WTC11 (cell line): ENCODE results near the gene FANCI. TPM values are rescaled to one million over a fixed set of nuclear protein-coding genes. Genes with fewer than 3 reads are reported as not detected.

Source experiments
- ATAC-seq: fragments of 200-7000 bp; cut with Tn5 transposase; 2 replicates; pipeline ENCODE4 v1.10.0; 2021; ENCODE audit warnings: mild to moderate bottlenecking, moderate library complexity
- CTCF ChIA-PET: fragments of 300-600 bp; sonication (Branson Sonifier 250); formaldehyde crosslinking; loops from one replicate; lab custom pipeline; 2021; ENCODE audit warnings: antibody characterized with exemption; lab: Charles Lee
- POLR2A ChIA-PET: fragments of 350-600 bp; sonication (Branson Sonifier 250); formaldehyde crosslinking; loops from one replicate; lab custom pipeline; 2021; ENCODE audit warnings: antibody characterized with exemption; lab: Charles Lee
- DNase-seq: peaks from one replicate; pipeline ENCODE4 v3.0.0; 2021; ENCODE audit warnings: low spot score
- H3K27ac Mint-ChIP-seq: 2 replicates; pipeline ENCODE4 v1.8.0; 2021; ENCODE audit warnings: mixed read lengths
- H3K27me3 Mint-ChIP-seq: 2 replicates; pipeline ENCODE4 v1.8.0; 2021; ENCODE audit warnings: low read depth, mild to moderate bottlenecking, moderate library complexity, mixed read lengths
- H3K36me3 Mint-ChIP-seq: 2 replicates; pipeline ENCODE4 v1.8.0; 2021; ENCODE audit warnings: mixed read lengths
- H3K4me1 Mint-ChIP-seq: 2 replicates; pipeline ENCODE4 v1.8.0; 2022; ENCODE audit warnings: mixed read lengths
- H3K4me3 Mint-ChIP-seq: 2 replicates; pipeline ENCODE4 v1.8.0; 2021; ENCODE audit warnings: mild to moderate bottlenecking, moderate library complexity, mixed read lengths
- H3K9me3 Mint-ChIP-seq: 2 replicates; pipeline ENCODE4 v1.8.0; 2021; ENCODE audit warnings: mixed read lengths
- FOXJ3 ChIP-seq: sonication (generic); formaldehyde crosslinking; IDR thresholded peaks from 2 replicates; pipeline ENCODE4 v1.9.0; 2021; ENCODE audit warnings: missing genetic modification reagents, mild to moderate bottlenecking, borderline replicate concordance
- GTF2I ChIP-seq: fragments of 250-450 bp; sonication (Bioruptor Pico); conservative IDR thresholded peaks from 2 replicates; pipeline ENCODE4 v1.4.0; 2021; ENCODE audit warnings: mild to moderate bottlenecking
- JUN ChIP-seq: sonication (generic); formaldehyde crosslinking; IDR thresholded peaks from 2 replicates; pipeline ENCODE4 v1.8.0; 2023; ENCODE audit warnings: mild to moderate bottlenecking, missing genetic modification reagents
- NR2C2 ChIP-seq: sonication (generic); formaldehyde crosslinking; IDR thresholded peaks from 2 replicates; pipeline ENCODE4 v1.8.0; 2022; ENCODE audit warnings: mild to moderate bottlenecking, missing genetic modification reagents
- NR3C1 ChIP-seq: sonication (generic); formaldehyde crosslinking; conservative IDR thresholded peaks from 2 replicates; pipeline ENCODE4 v1.8.1; 2023; ENCODE audit warnings: low read depth, mild to moderate bottlenecking, missing genetic modification reagents
- PREB ChIP-seq: sonication (generic); formaldehyde crosslinking; IDR thresholded peaks from 2 replicates; pipeline ENCODE4 v1.8.1; 2022; ENCODE audit warnings: mild to moderate bottlenecking, missing genetic modification reagents, moderate library complexity, borderline replicate concordance
- RELA ChIP-seq: sonication (generic); formaldehyde crosslinking; IDR thresholded peaks from 2 replicates; pipeline ENCODE4 v1.8.1; 2022; ENCODE audit warnings: missing genetic modification reagents, mild to moderate bottlenecking, borderline replicate concordance
- RORB ChIP-seq: fragments of 250-450 bp; sonication (Bioruptor Pico); IDR thresholded peaks from 2 replicates; pipeline ENCODE4 v1.9.0; 2021; ENCODE audit warnings: mild to moderate bottlenecking
- TEAD1 ChIP-seq: sonication (generic); formaldehyde crosslinking; IDR thresholded peaks from 2 replicates; pipeline ENCODE4 v1.8.0; 2022; ENCODE audit warnings: mild to moderate bottlenecking, missing genetic modification reagents
- TP53 ChIP-seq: sonication (generic); formaldehyde crosslinking; IDR thresholded peaks from 2 replicates; pipeline ENCODE4 v1.8.1; 2023; ENCODE audit warnings: mild to moderate bottlenecking, missing genetic modification reagents
- ZNF219 ChIP-seq: sonication (generic); formaldehyde crosslinking; IDR thresholded peaks from 2 replicates; pipeline ENCODE4 v1.8.0; 2023; ENCODE audit warnings: missing genetic modification reagents, mild to moderate bottlenecking, borderline replicate concordance
- ZNF263 ChIP-seq: sonication (generic); formaldehyde crosslinking; IDR thresholded peaks from 2 replicates; pipeline ENCODE4 v1.8.1; 2022; ENCODE audit warnings: low read depth, mild to moderate bottlenecking, moderate library complexity, missing genetic modification reagents
- ZNF281 ChIP-seq: sonication (generic); formaldehyde crosslinking; IDR thresholded peaks from 2 replicates; pipeline ENCODE4 v1.8.0; 2023; ENCODE audit warnings: mild to moderate bottlenecking, missing genetic modification reagents
- ZNF423 ChIP-seq: fragments of 250-450 bp; sonication (Bioruptor Pico); IDR thresholded peaks from 2 replicates; pipeline ENCODE4 v2.1.2; 2022; ENCODE audit warnings: mild to moderate bottlenecking, moderate library complexity
- ZNF425 ChIP-seq: fragments of 250-450 bp; sonication (Bioruptor Pico); conservative IDR thresholded peaks from 2 replicates; pipeline ENCODE4 v1.9.0; 2021; ENCODE audit warnings: mild to moderate bottlenecking
- total RNA-seq: library from RNA; stranded (reverse); gene quantifications from 3 replicates; pipeline ENCODE4 v1.2.3, GENCODE V29; 2021
- TF ChIP-seq, protein P1 (sequence below): fragments of 250-450 bp; sonication (Bioruptor Pico); IDR thresholded peaks from 2 replicates; pipeline ENCODE4 v1.9.0; 2021; ENCODE audit warnings: moderate library complexity, mild to moderate bottlenecking, inconsistent platforms, borderline replicate concordance
- TF ChIP-seq, protein P2 (sequence below): sonication (generic); formaldehyde crosslinking; IDR thresholded peaks from 2 replicates; pipeline ENCODE4 v1.8.1; 2022; ENCODE audit warnings: mild to moderate bottlenecking, moderate library complexity, missing genetic modification reagents
- TF ChIP-seq, protein P3 (sequence below): fragments of 250-450 bp; sonication (Bioruptor Pico); IDR thresholded peaks from 2 replicates; pipeline ENCODE4 v1.9.0; 2021; ENCODE audit warnings: mild to moderate bottlenecking
- TF ChIP-seq, protein P4 (sequence below): fragments of 200-600 bp; IDR thresholded peaks from 2 replicates; pipeline ENCODE4 v1.8.0; 2022; ENCODE audit warnings: antibody characterized with exemption
- TF ChIP-seq, protein P5 (sequence below): sonication (generic); formaldehyde crosslinking; IDR thresholded peaks from 2 replicates; pipeline ENCODE4 v1.8.1; 2022; ENCODE audit warnings: low read depth, mild to moderate bottlenecking, moderate library complexity, missing genetic modification reagents, borderline replicate concordance

The FANCI gene
- total RNA-seq, 1 experiment from 2014 or later, result 108 TPM

GRCh38 chr15:89353991-89354390 lies 110.2 kb downstream of the FANCI start (continued):
- TF ChIP-seq, protein P1, sequence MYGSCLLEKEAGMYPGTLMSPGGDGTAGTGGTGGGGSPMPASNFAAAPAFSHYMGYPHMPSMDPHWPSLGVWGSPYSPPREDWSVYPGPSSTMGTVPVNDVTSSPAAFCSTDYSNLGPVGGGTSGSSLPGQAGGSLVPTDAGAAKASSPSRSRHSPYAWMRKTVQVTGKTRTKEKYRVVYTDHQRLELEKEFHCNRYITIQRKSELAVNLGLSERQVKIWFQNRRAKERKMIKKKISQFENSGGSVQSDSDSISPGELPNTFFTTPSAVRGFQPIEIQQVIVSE (CRISPR knock-in tag), result no peak
- TF ChIP-seq ZNF425 (CRISPR knock-in tag), result no peak
- TF ChIP-seq, protein P2, sequence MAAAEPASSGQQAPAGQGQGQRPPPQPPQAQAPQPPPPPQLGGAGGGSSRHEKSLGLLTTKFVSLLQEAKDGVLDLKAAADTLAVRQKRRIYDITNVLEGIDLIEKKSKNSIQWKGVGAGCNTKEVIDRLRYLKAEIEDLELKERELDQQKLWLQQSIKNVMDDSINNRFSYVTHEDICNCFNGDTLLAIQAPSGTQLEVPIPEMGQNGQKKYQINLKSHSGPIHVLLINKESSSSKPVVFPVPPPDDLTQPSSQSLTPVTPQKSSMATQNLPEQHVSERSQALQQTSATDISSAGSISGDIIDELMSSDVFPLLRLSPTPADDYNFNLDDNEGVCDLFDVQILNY, result no peak
- no peak for TF ChIP-seq GTF2I (CRISPR knock-in tag)
- TF ChIP-seq ZNF219 (CRISPR knock-in tag), result no peak
- TF ChIP-seq, protein P3, sequence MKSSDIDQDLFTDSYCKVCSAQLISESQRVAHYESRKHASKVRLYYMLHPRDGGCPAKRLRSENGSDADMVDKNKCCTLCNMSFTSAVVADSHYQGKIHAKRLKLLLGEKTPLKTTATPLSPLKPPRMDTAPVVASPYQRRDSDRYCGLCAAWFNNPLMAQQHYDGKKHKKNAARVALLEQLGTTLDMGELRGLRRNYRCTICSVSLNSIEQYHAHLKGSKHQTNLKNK (CRISPR knock-in tag), result no peak
- no peak for TF ChIP-seq FOXJ3 (CRISPR knock-in tag)
- TF ChIP-seq ZNF263 (CRISPR knock-in tag), result no peak
- TF ChIP-seq, all 79 proteins: peak for 0

- no peak for DNase-seq
- H3K36me3 Mint-ChIP-seq, result no peaks in the 10 kb centered on the region
- H3K27me3 Mint-ChIP-seq, result peaks cover 91% of the 10 kb centered on the region
- no peak overlapping the region for H3K27ac Mint-ChIP-seq
- H3K9me3 Mint-ChIP-seq, result no peaks in the 10 kb centered on the region
- CTCF ChIA-PET, result interaction anchor here (1.0 to 7.2 kb wide), 18 partner anchors 8 to 150 kb away, joined by 4 to 172 read pairs (median 32); partner anchors contain the start of genes POLG and RHCG
- H3K4me1 Mint-ChIP-seq, result peaks cover 24% of the 10 kb centered on the region
- POLR2A ChIA-PET, result no interaction called here
- no peak for TF ChIP-seq RORB (CRISPR knock-in tag)
- TF ChIP-seq, protein P4, sequence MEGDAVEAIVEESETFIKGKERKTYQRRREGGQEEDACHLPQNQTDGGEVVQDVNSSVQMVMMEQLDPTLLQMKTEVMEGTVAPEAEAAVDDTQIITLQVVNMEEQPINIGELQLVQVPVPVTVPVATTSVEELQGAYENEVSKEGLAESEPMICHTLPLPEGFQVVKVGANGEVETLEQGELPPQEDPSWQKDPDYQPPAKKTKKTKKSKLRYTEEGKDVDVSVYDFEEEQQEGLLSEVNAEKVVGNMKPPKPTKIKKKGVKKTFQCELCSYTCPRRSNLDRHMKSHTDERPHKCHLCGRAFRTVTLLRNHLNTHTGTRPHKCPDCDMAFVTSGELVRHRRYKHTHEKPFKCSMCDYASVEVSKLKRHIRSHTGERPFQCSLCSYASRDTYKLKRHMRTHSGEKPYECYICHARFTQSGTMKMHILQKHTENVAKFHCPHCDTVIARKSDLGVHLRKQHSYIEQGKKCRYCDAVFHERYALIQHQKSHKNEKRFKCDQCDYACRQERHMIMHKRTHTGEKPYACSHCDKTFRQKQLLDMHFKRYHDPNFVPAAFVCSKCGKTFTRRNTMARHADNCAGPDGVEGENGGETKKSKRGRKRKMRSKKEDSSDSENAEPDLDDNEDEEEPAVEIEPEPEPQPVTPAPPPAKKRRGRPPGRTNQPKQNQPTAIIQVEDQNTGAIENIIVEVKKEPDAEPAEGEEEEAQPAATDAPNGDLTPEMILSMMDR, result peak; percentile 19; the same call in 1 of the 2 replicates
- TF ChIP-seq NR2C2 (CRISPR knock-in tag), result no peak
- no peak overlapping the region for H3K4me3 Mint-ChIP-seq
- no peak for ATAC-seq
Measured at GRCh38 chr15:89356634-89357298, 113.0 kb downstream of the FANCI start.

- DNase-seq (peak; percentile 84), ATAC-seq (peak; percentile 59)
- CTCF ChIA-PET, result interaction anchor here (0.6 to 7.2 kb wide), 47 partner anchors 8 to 392 kb away, joined by 3 to 172 read pairs (median 5); partner anchors contain the start of genes FANCI, MESP1, POLG and RHCG
- no peak overlapping the region for H3K27ac Mint-ChIP-seq
- H3K4me3 Mint-ChIP-seq, result peak overlapping the region; percentile 64
- H3K27me3 Mint-ChIP-seq, result peaks cover 96% of the 10 kb centered on the region
- no peaks in the 10 kb centered on the region for H3K36me3 Mint-ChIP-seq
- H3K9me3 Mint-ChIP-seq, result no peaks in the 10 kb centered on the region
- peaks cover 24% of the 10 kb centered on the region for H3K4me1 Mint-ChIP-seq
- POLR2A ChIA-PET, result no interaction called here
- TF ChIP-seq PREB (no peak), JUN (CRISPR knock-in tag) (no peak), TP53 (CRISPR knock-in tag) (no peak), RELA (CRISPR knock-in tag) (no peak), ZNF423 (CRISPR knock-in tag) (no peak), ZNF281 (CRISPR knock-in tag) (no peak), NR3C1 (no peak), TEAD1 (CRISPR knock-in tag) (no peak)
- TF ChIP-seq, protein P3 (CRISPR knock-in tag), result no peak
- TF ChIP-seq, protein P5, sequence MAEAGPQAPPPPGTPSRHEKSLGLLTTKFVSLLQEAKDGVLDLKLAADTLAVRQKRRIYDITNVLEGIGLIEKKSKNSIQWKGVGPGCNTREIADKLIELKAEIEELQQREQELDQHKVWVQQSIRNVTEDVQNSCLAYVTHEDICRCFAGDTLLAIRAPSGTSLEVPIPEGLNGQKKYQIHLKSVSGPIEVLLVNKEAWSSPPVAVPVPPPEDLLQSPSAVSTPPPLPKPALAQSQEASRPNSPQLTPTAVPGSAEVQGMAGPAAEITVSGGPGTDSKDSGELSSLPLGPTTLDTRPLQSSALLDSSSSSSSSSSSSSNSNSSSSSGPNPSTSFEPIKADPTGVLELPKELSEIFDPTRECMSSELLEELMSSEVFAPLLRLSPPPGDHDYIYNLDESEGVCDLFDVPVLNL (CRISPR knock-in tag), result no peak
Measured at GRCh38 chr15:89358435-89358754, 114.6 kb downstream of the FANCI start.
